Tibial artery (tissue), 4 donors: ENCODE measurements around the gene AGBL1.

Source experiments
- DNase-seq, 2 donors: peaks; one replicate each; pipeline ENCODE4 v3.0.0-alpha.2; 2019
- H3K27ac ChIP-seq, 2 donors: fragments of 200-600 bp; sonication (generic) in 1 of 2; 1 replicate in 1 of 2; 2 replicates in 1 of 2; pipeline ENCODE4 v1.5.1; 2018 to 2019; ENCODE audit warnings: mild to moderate bottlenecking in 1 of 2
- H3K27me3 ChIP-seq, 2 donors: fragments of 200-600 bp; sonication (generic) in 1 of 2; one replicate each; pipeline versions ENCODE4 v1.5.1 to v1.6.0; 2016 to 2019
- H3K36me3 ChIP-seq, 3 donors: fragments of 200-600 bp; sonication (generic) in 2 of 3; one replicate each; pipeline ENCODE4 v1.5.1; 2016 to 2019; ENCODE audit warnings: mild to moderate bottlenecking in 2 of 3
- H3K4me1 ChIP-seq, 4 donors: fragments of 200-600 bp; sonication (generic) in 2 of 4; 1 replicate in 3 of 4; 2 replicates in 1 of 4; pipeline ENCODE4 v1.5.1; 2016 to 2019
- H3K4me3 ChIP-seq, 2 donors: fragments of 200-600 bp; sonication (generic) in 1 of 2; 1 replicate in 1 of 2; 2 replicates in 1 of 2; pipeline ENCODE4 v1.5.1; 2018 to 2019; ENCODE audit warnings: mild to moderate bottlenecking in 2 of 2
- H3K9me3 ChIP-seq, 3 donors: fragments of 200-600 bp; sonication (generic) in 1 of 3; one replicate each; pipeline ENCODE4 v1.5.1; 2016 to 2019
- CTCF ChIP-seq, 2 experiments: fragments of 200-600 bp in 1 of 2; fragments of 450-650 bp in 1 of 2; IDR thresholded peaks; one replicate each; pipeline ENCODE4 v1.5.1; 2017 to 2019; ENCODE audit warnings: antibody characterized with exemption in 2 of 2, mild to moderate bottlenecking in 1 of 2, moderate library complexity in 1 of 2
- intact Hi-C: fragments of 100-400 bp; cut with DNase I; formaldehyde crosslinking; loops from one replicate; pipeline ENCODE4 v1.15.0; 2023; ENCODE audit warnings: low total_unique reads

Gene AGBL1

GRCh38 chr15:86557018-86557550, 477.4 kb downstream of the AGBL1 start:
- no peaks in the 10 kb centered on the region for H3K4me1 ChIP-seq
- H3K27me3 ChIP-seq: no peaks in the 10 kb centered on the region
- H3K4me3 ChIP-seq: no peak overlapping the region
- no peak overlapping the region for H3K27ac ChIP-seq
- intact Hi-C loops: no loop called here
- DNase-seq: no peak
- H3K36me3 ChIP-seq: no peaks in the 10 kb centered on the region
- TF ChIP-seq CTCF (IDR thresholded peaks at IDR 0.05): no peak
- H3K9me3 ChIP-seq: no peaks in the 10 kb centered on the region

- intact Hi-C loops: no loop called here
- TF ChIP-seq CTCF (IDR thresholded peaks at IDR 0.05): no peak
- DNase-seq: no peak
- H3K27ac ChIP-seq: no peak overlapping the region
- no peaks in the 10 kb centered on the region for H3K4me1 ChIP-seq
- no peak overlapping the region for H3K4me3 ChIP-seq
- no peaks in the 10 kb centered on the region for H3K9me3 ChIP-seq
- H3K36me3 ChIP-seq: no peaks in the 10 kb centered on the region
- no peaks in the 10 kb centered on the region for H3K27me3 ChIP-seq
Observed at GRCh38 chr15:86558252-86558651, 478.6 kb downstream of the AGBL1 start.

GRCh38 chr15:86558686-86559085, 479.0 kb downstream of the AGBL1 start:
- no peak for TF ChIP-seq CTCF (IDR thresholded peaks at IDR 0.05)
- no peaks in the 10 kb centered on the region for H3K4me1 ChIP-seq
- no peak for DNase-seq
- no peak overlapping the region for H3K27ac ChIP-seq
- H3K36me3 ChIP-seq: no peaks in the 10 kb centered on the region
- no peak overlapping the region for H3K4me3 ChIP-seq
- no peaks in the 10 kb centered on the region for H3K27me3 ChIP-seq
- H3K9me3 ChIP-seq: no peaks in the 10 kb centered on the region
- intact Hi-C loops: no loop called here

- intact Hi-C loops: no loop called here
- TF ChIP-seq CTCF (IDR thresholded peaks at IDR 0.05): no peak
- Histone ChIP-seq H3K27me3 (peaks cover 0 to 5% of the 10 kb centered on the region in 2 donors), H3K4me1 (no peaks in the 10 kb centered on the region), H3K36me3 (no peaks in the 10 kb centered on the region), H3K27ac (no peak overlapping the region), H3K9me3 (no peaks in the 10 kb centered on the region), H3K4me3 (no peak overlapping the region)
- DNase-seq: no peak
Observed at GRCh38 chr15:86568378-86568777, 488.7 kb downstream of the AGBL1 start.

GRCh38 chr15:86570738-86571137, 491.1 kb downstream of the AGBL1 start:
- intact Hi-C loops: no loop called here
- H3K27ac ChIP-seq: no peak overlapping the region
- no peak for DNase-seq
- H3K9me3 ChIP-seq: no peaks in the 10 kb centered on the region
- H3K4me3 ChIP-seq: no peak overlapping the region
- TF ChIP-seq CTCF (IDR thresholded peaks at IDR 0.05): no peak
- no peaks in the 10 kb centered on the region for H3K36me3 ChIP-seq
- peaks cover 0 to 5% of the 10 kb centered on the region in 2 donors for H3K27me3 ChIP-seq
- H3K4me1 ChIP-seq: no peaks in the 10 kb centered on the region

- intact Hi-C loops: no loop called here
- Histone ChIP-seq H3K9me3 (no peaks in the 10 kb centered on the region), H3K4me1 (no peaks in the 10 kb centered on the region), H3K36me3 (no peaks in the 10 kb centered on the region), H3K4me3 (no peak overlapping the region), H3K27ac (no peak overlapping the region), H3K27me3 (peaks cover 0 to 5% of the 10 kb centered on the region in 2 donors)
- TF ChIP-seq CTCF (IDR thresholded peaks at IDR 0.05): no peak
- DNase-seq: no peak
Observed at GRCh38 chr15:86571873-86572272, 492.2 kb downstream of the AGBL1 start.
